Measurements from ENCODE around the gene ALG14. TPM values are rescaled to one million over a fixed set of nuclear protein-coding genes. Genes with fewer than 3 reads are reported as not detected.
"Not testable (repeated sequence)": the region's sequence is repeated elsewhere in the genome, so short reads cannot be mapped to it uniquely, and the experiment has no call there.

Gene ALG14
- total RNA-seq, 1 donor from 2014 or later, result 5.5 TPM

DNA sequence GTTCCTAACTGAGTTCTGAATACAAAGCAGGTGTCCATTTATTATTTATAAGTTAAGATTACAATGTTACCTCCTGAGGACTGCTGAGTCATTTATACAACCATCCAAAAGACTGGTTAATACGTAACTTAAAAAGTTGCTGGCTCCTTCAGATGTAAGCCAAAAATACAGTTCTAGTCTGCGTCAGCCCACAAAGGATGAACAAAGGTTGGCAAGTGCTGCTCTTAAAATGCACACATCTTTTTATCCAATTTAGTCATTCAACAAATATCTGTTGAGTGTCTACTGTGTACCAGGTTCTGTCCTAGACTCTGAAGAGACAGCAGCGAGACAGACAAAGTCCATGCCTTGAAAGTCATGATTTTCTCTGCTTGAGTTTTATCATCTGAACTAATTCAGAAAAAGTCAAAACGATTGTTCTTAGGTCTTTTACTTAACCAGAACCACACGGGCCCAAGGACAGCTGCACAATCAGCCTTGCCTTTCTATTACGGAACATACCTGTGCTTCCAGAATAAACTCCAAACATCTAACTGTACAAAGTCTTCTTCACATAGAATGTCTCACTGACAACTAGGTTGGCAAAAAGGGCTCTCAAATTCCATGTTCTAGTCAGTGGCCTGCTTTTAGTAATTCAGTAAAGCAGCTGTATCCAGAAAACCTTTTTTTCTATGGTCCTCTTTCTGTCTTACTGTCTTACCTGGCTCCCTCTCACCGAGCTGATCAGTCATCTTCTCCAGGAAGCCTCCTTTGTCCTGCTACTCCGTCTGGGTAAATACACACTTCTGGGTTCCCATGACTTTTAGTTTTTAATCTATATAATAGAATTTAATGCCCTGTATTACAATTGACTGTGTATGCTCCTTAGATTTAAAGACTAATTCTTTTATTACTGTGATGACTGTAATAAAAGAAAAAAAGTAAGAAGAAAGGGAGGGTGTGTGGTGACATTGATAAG is 130.3 kb downstream of the ALG14 start:
- Mint-ChIP-seq H3K4me3 (ENCODE audit: unreplicated experiment) (no peak overlapping the region), H3K36me3 (ENCODE audit: unreplicated experiment) (no peaks in the 10 kb centered on the region), H3K4me1 (ENCODE audit: unreplicated experiment) (peaks cover 21% of the 10 kb centered on the region), H3K9me3 (ENCODE audit: unreplicated experiment) (no peaks in the 10 kb centered on the region), H3K27me3 (ENCODE audit: unreplicated experiment) (no peaks in the 10 kb centered on the region), H3K27ac (ENCODE audit: unreplicated experiment) (no peak overlapping the region)
- TF ChIP-seq, protein P1, sequence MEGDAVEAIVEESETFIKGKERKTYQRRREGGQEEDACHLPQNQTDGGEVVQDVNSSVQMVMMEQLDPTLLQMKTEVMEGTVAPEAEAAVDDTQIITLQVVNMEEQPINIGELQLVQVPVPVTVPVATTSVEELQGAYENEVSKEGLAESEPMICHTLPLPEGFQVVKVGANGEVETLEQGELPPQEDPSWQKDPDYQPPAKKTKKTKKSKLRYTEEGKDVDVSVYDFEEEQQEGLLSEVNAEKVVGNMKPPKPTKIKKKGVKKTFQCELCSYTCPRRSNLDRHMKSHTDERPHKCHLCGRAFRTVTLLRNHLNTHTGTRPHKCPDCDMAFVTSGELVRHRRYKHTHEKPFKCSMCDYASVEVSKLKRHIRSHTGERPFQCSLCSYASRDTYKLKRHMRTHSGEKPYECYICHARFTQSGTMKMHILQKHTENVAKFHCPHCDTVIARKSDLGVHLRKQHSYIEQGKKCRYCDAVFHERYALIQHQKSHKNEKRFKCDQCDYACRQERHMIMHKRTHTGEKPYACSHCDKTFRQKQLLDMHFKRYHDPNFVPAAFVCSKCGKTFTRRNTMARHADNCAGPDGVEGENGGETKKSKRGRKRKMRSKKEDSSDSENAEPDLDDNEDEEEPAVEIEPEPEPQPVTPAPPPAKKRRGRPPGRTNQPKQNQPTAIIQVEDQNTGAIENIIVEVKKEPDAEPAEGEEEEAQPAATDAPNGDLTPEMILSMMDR (IDR thresholded peaks at IDR 0.05), result no peak
- DNase-seq (ENCODE audit: extremely low spot score, unreplicated experiment), result no peak

DNA sequence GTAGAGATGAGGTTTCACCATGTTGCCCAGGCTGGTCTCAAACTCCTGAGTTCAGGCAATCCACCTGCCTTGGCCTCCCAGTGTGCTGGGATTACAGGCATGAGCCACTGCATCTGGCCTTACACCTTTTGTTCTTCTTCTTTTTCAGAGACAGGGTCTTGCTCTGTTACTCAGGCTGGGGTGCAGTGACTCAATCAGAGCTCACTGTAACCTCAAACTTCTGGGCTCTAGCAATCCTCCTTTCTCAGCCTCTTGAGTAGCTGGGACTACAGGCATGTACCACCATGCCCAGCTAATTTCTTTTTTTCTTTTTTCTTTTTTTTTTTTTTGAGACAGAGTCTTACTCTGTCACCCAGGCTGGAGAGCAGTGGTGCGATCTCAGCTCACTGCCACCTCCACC is 131.3 kb downstream of the ALG14 start:
- not testable (repeated sequence) for H3K4me3 Mint-ChIP-seq (ENCODE audit: unreplicated experiment); H3K9me3 Mint-ChIP-seq (ENCODE audit: unreplicated experiment); H3K27ac Mint-ChIP-seq (ENCODE audit: unreplicated experiment); H3K27me3 Mint-ChIP-seq (ENCODE audit: unreplicated experiment); DNase-seq (ENCODE audit: extremely low spot score, unreplicated experiment); H3K36me3 Mint-ChIP-seq (ENCODE audit: unreplicated experiment)
- H3K4me1 Mint-ChIP-seq (ENCODE audit: unreplicated experiment), result peaks cover 29% of the 10 kb centered on the region

GRCh38 chr1:94940738-94941137 is 132.0 kb downstream of the ALG14 start:
- DNase-seq (ENCODE audit: extremely low spot score, unreplicated experiment), result no peak
- Mint-ChIP-seq H3K4me1 (ENCODE audit: unreplicated experiment) (peaks cover 36% of the 10 kb centered on the region), H3K9me3 (ENCODE audit: unreplicated experiment) (no peaks in the 10 kb centered on the region), H3K4me3 (ENCODE audit: unreplicated experiment) (no peak overlapping the region), H3K27me3 (ENCODE audit: unreplicated experiment) (no peaks in the 10 kb centered on the region), H3K27ac (ENCODE audit: unreplicated experiment) (no peak overlapping the region), H3K36me3 (ENCODE audit: unreplicated experiment) (no peaks in the 10 kb centered on the region)
- TF ChIP-seq, protein P1 (IDR thresholded peaks at IDR 0.05), result no peak

DNA sequence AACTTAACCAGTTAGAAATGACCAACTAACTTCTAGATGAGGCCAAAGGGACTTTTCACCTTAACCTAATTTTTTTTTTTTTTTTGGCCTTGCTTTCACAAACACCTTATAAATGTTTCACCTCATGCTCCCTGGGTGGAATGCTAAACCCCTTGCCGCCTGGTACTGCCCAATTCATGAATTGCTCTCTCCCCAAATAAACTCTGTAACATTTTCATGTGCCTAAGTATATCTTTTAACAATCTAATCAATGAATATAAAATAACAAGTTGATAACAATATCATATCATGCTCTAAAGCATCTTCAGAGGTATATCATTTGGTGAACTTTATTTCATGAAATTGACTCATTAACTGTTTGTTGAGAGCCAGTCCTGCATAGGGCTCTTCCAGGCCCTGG is 134.9 kb downstream of the ALG14 start:
- H3K4me3 Mint-ChIP-seq (ENCODE audit: unreplicated experiment), result no peak overlapping the region
- TF ChIP-seq, protein P1 (IDR thresholded peaks at IDR 0.05), result no peak
- H3K4me1 Mint-ChIP-seq (ENCODE audit: unreplicated experiment), result peaks cover 46% of the 10 kb centered on the region
- no peak for DNase-seq (ENCODE audit: extremely low spot score, unreplicated experiment)
- H3K27me3 Mint-ChIP-seq (ENCODE audit: unreplicated experiment), result no peaks in the 10 kb centered on the region
- no peaks in the 10 kb centered on the region for H3K36me3 Mint-ChIP-seq (ENCODE audit: unreplicated experiment)
- peak overlapping the region; percentile 83 for H3K27ac Mint-ChIP-seq (ENCODE audit: unreplicated experiment)
- no peaks in the 10 kb centered on the region for H3K9me3 Mint-ChIP-seq (ENCODE audit: unreplicated experiment)

DNA sequence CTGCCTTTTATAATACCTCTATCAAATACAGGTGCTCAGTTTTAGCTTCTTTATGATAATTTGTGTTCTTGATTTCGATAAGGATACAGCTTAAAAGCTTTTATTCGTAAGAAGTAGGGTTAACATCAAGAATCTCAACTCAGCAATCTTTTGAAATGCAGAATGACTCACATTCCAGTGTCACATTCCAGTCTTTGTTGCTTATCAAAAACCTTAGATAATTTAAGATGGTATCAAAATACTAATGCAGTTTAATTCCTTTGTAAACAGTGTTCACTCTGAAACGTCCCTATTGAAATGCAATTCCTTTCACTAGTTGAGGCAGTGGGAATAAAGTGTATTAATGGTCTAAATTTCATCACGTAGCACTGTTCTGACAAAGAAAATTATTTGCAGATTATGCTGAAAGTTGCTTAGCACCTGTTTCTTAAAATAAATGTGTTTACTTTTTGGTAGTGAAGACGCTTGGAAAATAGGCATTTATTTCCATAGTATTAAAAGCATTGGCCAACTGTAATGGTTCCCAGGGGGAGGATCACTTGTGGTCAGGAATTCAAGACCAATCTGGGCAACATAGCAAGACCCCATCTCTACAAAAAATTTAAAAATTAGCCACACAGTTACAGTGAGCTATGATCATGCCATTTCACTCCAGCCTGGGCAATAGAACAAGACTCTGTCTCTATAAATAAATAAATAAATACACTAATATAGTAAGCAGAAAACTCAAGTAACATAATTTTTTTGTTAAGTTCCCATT is 135.7 kb downstream of the ALG14 start:
- no peak for DNase-seq (ENCODE audit: extremely low spot score, unreplicated experiment)
- H3K27ac Mint-ChIP-seq (ENCODE audit: unreplicated experiment), result no peak overlapping the region
- H3K4me3 Mint-ChIP-seq (ENCODE audit: unreplicated experiment), result no peak overlapping the region
- H3K36me3 Mint-ChIP-seq (ENCODE audit: unreplicated experiment), result no peaks in the 10 kb centered on the region
- no peaks in the 10 kb centered on the region for H3K9me3 Mint-ChIP-seq (ENCODE audit: unreplicated experiment)
- peaks cover 46% of the 10 kb centered on the region for H3K4me1 Mint-ChIP-seq (ENCODE audit: unreplicated experiment)
- TF ChIP-seq, protein P1 (IDR thresholded peaks at IDR 0.05), result no peak
- H3K27me3 Mint-ChIP-seq (ENCODE audit: unreplicated experiment), result no peaks in the 10 kb centered on the region
